Hematopoietic multipotent progenitor cell treated with erythropoietin and hydrocortisone succinate and interleukin-3 and kit ligand, for 6 days (in vitro differentiated cells): ENCODE results near the gene PSMB2.
A peak's percentile ranks its signal among the peaks of the same experiment; 100 is the strongest.
"Not testable (repeated sequence)": the region's sequence is repeated elsewhere in the genome, so short reads cannot be mapped to it uniquely, and the experiment has no call there.

Source experiments
- DNase-seq: peaks from one replicate; pipeline ENCODE4 v3.0.0-alpha.2; 2015

PSMB2 gene

DNA sequence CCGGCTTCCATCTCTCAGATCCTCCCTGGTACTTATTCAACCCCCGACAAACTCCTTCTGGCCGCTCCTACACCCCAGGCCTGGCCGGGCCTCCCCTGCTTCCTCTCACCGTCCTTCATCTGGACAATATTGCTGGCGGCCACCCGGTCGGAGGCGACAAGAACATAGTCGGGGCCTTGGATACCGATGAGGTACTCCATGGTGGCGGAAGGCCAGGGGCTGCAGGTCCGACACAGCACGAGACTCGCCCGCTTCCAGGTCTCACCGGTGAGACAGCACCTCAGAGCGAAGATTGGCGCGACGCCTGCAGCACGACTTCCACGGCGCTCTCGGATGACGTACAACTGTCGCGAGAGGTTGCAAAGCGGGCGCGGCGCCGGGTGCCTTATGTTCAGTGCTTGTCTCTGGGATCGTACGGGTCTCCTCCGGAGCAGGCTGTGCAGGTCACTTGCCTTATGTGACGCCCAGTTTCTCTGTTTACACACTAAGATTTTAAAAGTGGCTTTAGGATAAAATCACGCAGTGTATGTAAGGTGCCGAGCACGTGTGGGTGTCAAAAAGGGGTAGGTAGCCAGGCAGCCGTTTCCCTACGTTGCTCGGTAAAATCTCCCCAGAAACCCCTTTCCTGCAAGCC lies at the start of gene PSMB2:
Gene PSMB2 (minus strand): TSS at position 294 of the 634 bp plus-strand sequence. CDS start 94 bp downstream, at position 200.
- DNase-seq, result peak; percentile 98

DNA sequence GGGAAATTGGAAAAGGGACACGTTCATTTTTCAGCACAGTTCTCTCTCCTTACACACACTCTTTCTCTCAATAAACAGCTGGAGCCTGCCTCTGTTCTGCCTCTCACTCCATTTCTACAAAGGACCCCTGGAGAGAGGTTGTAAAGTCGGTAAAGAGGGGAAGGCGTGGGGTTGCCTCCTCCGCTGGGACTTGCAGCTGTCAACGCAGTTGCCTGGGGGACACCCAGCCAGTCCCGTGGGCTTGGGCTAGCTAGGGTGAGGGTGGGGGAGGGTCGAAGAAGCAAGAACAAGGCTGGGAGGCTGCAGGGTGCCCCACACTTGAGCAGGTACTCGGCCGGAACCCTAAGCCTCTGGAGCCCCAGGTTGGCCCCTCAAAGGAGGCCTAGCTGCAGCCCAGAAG lies 49.8 kb upstream of the PSMB2 start:
- DNase-seq, result no peak

DNA sequence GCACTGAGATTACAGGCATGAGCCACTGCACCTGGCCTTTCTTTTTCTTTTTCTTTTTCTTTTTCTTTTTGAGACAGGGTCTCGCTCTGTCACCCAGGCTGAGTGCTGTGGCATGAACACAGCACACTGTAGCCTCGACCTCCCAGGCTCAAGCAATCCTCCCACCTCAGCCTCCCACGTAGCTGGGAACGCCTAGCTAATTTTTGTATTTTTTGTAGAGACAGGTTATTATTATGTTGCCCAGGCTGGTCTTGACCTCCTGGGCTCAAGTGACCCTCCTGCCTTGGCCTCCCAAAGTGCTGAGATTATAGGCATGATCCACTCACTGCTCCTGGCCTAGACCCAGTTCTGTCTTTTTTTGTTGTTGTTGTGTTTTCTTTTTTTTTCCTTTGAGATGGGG lies 48.8 kb upstream of the PSMB2 start:
- not testable (repeated sequence) for DNase-seq

DNA sequence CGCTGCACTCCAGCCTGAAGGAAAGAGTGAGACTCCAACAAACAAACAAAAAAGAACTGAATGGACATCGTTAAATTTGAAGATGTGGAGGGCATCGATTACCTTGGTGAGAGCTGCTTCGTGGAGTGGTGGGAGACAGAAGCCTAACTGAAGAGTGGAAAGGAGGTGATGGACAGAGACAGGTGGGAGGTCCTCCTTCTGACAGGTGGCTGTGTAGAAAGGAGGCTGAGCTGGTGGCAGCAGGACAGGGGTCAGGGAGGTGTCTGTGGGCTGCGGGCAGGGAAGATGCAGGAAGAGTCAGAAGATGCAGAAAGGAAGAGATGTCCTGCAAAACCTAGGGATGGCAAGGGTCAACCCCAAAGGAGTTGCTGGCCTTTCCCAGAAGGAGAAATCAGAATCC lies 46.8 kb upstream of the PSMB2 start:
- no peak for DNase-seq

DNA sequence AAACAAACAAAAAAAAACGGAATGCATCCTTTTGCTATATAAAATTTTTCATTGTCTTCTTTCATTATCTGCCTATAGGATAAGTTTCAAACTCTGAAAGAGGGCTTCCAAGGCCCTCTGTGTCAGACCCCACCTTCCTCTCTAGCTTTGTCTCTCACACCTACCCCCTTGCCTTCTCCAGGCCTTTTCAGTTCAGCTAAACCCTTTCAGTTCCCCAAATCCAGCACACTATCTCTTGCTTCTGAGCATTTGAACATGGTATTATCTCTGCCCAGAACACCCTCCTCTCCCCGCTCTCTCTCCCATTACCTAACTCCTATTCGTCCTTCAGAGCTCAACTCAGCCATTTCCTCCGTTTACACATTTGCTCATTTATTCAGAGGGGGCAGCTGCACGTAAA lies 41.7 kb upstream of the PSMB2 start:
- DNase-seq, result no peak

DNA sequence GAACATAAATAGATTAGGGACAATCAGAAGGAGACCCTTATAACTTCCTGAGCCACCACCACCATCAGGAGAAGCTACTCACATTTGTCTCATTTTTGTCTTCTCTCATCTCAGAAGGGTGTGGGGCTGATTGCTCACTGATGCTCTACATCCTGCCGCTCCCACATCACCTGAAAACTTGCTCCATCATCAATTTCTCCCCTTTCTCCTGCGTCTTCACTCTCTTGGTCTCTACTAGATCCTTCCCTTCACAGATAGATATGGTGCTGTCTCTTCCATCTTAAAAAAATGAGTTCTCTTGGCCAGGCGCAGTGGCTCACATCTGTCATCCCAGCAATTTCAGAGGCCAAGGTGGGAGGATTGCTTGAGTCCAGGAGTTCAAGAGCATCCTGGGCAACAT lies 38.9 kb upstream of the PSMB2 start:
- DNase-seq, result no peak

DNA sequence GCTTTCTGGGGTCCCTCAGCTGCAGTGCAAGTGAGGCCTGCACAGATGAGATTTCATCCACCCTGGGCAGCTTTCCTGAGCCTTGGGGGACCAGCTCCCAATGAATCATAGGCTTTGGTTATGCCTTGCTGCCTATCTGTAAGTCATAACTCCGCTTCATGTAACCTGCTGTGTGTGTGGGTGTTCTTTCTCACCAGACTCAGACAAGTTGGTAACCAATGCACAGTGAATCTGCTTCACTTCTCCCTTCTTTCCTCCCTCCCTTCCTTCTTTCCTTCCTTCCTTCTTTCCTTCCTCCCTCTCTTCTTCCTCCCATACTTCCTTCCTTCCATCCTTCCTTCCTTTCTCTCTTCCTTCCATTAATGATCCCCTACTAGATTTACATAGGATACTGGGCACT lies 34.4 kb upstream of the PSMB2 start:
- no peak for DNase-seq

DNA sequence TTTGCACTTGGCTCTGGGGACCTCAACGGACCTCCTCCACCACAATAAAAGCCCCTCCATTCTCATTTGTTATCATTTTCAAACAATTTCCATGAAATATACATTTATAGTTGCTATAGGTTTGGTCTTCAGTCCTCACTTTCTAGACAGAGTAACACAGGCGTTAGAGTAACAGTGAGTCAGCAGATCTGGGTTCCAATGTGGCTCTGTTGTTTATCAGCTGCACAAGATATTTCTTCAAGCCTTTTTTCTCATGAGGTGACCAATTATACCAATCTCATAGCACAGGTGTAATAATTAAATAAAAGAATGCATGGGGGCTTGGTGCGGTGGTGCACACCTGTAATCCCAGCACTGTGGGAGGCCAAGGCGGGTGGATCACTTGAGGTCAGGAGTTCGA lies 32.8 kb upstream of the PSMB2 start:
- DNase-seq, result peak; percentile 73

DNA sequence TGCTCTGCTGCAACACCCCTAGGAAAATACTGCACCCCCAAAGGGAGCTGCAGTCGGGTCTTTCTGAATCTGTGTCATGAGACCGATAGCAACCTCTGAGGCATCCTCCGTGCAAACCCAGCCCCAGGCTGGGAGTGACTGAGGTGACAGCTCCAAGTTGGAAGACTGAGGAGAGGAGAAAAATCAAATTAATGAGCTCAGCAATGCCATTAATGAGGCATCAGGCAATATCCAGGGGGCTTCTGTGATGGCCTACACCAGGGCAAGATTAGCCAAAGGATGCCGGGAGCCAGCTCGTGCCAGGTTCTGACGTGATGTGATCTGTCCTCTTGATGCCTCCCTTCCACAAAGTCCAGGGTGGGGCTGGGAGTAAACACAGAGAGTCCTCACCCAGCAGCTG lies 30.8 kb upstream of the PSMB2 start:
- DNase-seq, result no peak

DNA sequence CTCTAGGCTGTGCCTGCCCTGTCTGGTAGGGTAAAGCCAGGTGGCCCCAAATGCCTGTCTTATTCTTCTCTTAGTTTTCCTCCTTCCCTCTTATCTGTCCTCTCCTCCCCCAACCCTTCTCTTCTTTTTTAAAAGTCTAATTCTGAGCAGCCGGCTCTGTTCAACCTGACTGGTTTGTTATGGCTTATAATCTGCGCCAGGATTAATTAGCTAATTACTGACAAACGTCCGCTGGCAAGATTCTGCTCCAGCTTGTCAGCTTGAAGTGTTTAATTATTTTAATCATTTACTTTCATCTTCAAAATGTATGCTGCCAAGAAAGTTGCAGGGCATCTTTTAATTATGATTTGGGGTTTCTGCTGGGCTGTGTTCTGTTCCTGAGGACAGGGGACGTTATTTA lies 27.2 kb upstream of the PSMB2 start:
- no peak for DNase-seq

DNA sequence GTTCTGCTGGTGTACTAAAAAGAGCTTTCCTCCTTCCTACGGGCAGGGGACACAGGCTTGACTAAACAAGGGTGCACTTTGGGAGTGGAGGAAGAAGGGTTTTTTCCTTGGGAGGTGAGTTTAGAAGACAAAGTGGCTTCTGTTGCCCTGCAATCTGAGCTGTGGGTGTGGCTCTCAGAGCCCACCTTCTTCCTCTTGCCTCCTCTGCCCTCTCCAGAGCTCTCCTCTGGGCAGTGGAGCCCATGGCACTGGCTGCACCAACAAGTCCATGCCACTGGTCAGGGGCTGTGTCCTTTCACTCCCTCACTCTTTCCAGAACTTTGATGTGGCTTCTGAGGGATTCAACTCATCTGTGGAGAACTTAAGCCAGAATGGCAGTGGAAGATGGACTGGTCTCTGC lies 25.6 kb upstream of the PSMB2 start:
- no peak for DNase-seq

DNA sequence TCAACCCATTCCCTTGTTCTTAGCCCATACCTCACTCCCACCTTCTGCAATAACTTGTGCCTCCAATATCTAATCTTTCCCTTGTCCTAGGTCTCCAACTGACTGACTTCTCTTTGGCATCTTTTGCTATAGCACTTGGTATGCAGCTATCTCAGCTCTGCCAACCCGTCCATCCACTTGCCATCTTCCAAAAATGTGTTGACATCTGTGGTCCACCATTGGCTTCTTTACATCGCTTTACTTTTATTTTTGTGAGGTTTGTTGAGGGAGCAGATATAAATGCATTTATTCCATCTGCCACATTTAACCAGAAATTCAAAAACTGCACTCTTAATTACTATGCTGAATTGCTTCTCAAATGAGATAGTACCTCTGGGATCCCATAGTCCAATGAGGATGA lies 24.9 kb upstream of the PSMB2 start:
- no peak for DNase-seq

DNA sequence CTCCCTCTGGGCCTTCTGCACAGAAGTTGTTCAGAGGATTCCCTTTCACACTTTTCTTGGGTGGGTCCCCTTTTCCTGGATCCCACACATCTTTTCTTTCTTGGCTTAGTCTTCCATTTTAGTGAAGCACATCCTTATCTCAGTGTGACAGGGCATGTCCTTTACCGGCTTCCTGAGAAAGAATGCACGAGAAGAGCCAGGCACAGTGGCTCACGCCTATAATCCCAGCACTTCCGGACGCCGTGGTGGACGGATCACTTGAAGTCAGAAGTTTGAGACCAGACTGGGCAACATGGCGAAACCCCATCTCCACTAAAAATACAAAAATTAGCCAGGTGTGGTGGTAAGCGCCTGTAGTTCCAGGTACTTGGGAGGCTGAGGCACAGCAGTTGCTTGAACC lies 22.1 kb upstream of the PSMB2 start:
- DNase-seq, result no peak

DNA sequence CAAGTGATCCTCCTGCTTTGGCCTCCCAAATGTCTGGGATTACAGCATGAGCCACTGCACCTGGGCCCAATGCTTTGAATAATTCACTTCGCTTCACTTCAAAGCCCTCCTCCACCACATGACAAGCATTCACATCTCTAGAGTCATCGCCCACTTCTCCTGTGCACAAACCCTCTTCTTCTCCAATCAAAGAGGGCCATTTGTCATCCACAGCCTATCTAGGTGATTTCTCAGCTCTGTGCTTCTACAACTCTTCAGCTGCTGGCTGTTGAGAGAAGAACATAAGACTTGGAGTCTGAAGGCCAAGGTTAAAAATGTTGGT lies 20.1 kb upstream of the PSMB2 start:
- DNase-seq, result no peak

DNA sequence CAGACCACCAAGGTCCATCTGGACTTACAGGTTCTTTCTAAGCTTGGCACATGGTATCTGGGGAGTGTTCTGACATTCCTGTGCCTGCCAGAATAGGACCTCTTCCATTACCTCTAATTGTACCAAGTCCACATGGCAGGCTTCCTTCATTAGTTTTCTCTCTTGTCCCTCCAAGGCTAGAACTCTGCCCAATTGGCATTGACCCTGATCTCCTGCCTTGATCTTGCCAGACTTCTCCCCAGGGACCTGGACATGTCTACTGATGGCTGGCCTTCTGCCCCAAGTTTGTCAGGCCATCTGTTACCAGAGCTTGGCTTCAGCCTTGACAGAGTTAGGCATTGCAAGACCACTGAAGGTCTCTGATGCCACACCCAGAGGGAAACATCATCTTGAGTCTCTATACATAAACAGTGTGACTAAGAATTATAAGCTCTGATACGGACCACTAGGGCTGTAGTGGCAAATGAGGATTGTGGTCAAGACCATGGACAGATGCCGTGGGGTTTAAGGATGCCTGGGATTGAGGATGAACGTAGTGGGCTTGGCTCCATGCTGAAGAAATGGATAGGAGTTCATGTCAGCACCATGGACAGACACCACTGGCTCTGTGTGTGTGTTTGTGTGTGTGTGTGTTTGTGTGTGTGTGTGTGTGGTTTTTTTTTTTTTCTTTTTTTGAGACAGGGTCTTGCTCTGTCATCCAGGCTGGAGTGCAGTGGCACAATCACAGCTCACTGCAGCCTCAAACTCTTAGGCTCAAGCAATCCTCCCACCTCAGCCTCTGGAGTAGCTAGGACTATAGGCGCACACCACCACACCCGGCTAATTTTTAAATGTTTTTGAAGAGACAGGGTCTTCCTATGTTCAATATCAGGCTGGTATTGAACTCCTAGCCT lies 19.5 kb upstream of the PSMB2 start:
- peak; percentile 71 for DNase-seq

DNA sequence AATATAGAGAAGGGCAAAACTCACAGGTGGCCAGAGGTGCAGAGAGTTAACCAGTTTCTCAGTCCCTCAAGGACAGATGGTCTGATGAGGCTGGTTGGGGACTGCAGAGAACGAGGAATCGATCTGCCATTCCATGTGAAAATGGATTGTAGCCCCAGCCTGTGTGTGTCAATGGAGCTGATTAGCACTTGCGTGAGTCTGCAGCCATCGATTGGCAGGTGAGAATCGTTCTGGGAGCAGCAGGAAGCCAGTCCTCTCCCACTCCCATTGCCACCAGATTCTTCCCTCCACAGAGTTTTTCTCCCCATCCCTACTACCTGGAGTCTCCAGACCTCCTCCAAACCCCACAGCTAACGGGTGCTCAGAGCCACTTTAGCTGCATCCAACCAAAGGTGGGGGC lies 18.3 kb upstream of the PSMB2 start:
- DNase-seq, result no peak

DNA sequence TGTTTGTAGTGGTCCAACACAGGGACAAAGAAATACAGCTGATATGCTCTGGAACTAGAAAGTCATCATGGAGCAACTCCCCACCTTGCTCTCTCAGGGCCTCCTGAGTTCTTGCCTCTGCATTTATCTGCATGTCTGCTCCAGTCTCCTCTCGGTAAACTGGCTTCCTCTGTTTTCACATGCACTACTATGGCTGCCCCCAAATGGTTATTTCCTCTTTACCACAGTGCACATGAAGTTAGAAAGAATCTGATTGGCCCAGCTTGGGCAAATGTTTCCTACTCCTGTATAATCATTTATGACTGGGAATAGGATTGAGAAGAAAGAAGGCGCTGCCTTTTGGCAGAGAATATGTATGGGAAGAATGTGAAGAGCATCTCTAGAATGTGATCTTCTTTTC lies 16.5 kb upstream of the PSMB2 start:
- peak; percentile 31 for DNase-seq

DNA sequence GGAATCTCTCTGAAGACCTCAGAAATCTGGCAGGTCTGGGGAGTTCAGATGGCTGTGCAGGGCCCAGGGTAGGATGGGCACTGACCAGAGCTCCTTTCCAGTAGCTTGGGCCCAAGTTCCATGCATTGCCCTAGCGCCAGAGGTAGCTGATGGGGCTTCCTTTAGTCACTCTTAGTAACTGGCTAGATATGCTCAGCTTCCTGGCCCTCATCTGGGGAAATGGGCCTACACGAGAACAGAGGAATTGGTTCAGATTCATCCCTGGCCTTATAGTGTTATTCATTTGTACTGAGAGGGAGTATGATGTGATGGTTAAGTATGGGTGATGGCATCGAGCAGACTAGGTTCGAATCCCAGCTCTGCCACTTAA lies 15.5 kb upstream of the PSMB2 start:
- DNase-seq, result no peak

DNA sequence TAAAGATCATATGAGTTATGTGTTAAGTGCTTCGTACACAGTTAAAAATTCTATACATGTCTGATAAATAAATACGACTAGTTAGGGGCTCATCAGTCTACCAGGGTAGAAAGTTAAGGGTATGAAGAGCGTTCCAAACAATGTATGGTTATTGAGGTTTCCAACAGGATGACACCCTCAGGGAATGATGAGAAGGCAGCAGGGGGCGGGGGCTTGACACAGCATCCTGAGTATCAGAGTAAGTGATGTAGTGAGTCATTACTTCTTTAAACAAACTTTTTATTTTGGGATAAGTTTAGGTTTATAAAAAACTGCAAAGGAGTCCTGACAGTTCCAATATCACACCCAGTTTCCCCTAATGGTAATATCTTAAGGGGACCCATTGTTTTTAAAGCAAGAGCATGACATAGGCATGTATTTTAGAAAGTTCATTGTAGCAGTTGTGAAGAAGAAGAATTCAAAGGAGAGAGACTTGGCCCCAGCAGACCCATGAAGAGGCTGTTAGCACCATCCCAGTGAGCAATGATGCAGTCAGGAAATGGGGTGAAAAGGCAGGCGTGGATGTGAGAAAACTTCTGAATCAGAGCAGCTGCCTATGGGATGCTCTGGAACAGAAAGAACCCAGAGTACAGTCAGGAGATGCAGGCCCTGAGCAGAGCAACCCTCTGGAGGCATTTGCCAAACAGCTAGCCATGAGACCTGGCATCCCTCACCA lies 15.0 kb upstream of the PSMB2 start:
- DNase-seq, result no peak

DNA sequence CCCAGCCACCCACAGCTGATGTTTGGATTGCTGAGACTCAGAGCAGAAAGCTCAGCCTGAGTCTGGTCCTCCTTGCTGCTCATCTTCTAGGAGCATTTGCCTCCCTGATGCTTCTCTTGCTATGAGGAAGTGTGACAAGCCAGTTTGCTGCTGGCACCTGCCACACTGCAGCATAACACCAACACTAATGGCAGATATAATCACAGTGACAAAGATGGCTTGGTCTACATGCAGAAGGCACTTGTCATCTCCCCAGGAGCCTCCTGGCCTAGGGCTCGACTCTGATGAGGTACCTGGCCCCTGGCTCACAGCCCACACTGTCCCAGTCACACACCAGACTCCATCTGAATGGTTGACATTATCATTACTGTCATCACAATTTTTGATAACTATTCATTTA lies 13.9 kb upstream of the PSMB2 start:
- DNase-seq, result no peak

DNA sequence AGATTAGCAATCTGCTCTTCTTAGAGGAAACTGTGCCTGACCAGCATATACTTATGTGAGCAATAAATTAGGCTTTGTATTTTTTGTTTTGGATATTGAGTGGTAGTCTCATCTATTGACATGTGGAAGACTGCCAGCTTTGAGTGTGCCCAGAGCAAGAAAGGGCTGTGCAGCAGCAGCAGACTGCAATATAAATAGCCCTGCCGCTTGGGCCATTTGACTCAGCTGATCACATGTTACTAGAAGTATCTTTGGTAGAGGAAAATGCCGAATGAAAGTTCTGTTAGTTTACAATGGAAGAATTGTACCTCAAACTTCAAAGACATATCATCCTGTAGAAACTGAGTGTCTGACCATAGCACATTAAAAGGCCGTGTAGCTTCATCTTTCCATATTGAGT lies 9.1 kb upstream of the PSMB2 start:
- DNase-seq, result no peak

DNA sequence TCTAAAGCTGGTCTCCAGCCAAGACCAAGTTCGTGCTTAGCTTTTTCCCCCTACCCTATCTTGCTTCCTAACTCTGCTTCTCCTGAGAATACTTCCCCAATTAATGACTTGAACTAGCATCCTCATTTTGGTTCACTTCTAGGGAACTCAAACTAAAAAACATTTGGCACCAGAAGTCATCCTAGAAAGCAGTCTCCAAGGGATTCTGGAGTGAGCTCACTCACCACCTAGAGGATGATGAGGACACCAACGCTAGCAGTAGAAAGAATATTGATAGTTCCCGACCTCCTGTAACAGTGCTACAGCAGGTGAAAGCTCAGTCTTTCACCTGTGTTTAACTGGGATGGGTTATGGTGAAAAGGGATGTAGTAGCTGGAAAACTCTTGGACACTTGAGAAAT lies 4.7 kb upstream of the PSMB2 start:
- DNase-seq, result peak; percentile 54

DNA sequence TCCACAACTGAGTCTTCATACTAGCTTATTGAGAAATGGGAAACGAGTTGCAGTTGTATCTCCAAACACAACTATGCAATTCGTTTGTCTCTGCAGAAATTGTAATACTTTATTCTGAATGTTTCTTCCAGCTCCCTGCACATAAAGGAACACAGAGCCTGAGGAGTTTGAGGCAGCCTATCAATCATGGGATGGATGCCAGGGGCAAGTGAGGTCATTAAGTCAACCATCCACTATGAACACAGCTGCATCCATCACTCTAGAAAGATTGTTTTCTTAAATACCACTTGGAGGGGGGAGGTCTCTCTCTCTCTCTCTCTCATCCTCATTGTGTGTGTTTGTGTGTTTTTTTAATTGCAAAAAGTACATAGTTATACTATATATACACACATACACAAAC lies 2.9 kb upstream of the PSMB2 start:
- DNase-seq, result no peak

DNA sequence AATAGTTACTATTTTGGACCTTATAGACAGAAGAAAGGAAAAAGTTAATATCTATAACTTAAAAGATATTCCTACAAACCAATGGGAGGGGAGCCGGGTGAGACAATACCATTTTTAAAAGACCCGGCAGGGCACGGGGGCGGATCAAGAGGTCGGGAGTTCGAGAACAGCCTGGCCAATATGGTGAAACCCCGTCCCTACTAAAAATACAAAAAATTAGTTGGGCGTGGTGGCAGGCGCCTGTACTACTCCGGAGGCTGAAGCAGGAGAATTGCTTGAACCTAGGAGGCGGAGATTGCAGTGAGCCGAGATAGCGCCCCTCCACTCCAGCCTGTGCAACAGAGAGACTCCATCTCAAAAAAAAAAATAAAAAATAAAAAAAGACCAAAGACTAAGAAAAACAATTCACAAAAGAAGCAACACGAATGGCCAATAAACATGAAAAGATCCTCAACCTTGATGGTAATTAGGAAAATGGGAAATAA lies 1.2 kb upstream of the PSMB2 start:
- DNase-seq, result peak; percentile 37
